ENCODE results near the gene CNIH2. TPM values are rescaled to one million over a fixed set of nuclear protein-coding genes. Genes with fewer than 3 reads are reported as not detected.

Gene CNIH2
- total and polyA plus RNA-seq, 2 of the 13 experiments (the other 11 are each of a cell fraction or from before 2014, with no cell fraction given) = 0.60 to 0.69 TPM

GRCh38 chr11:66259956-66260355 lies 18.0 kb upstream of the CNIH2 start:
- WGBS (ENCODE audit: low lambda C conversion rate) = 100% methylated on average over 3 of the region's 4 CpGs
- H3K79me2 ChIP-seq (ENCODE audit: insufficient read depth, low read length) = peaks cover 2% of the 10 kb centered on the region
- DNase-seq (ENCODE audit: low spot score) (no peak), ATAC-seq (no peak), FAIRE-seq (no peak)
- intact Hi-C loops (cut with micrococcal nuclease; ENCODE audit: unreplicated experiment) = no loop called here
- no TSS peak for BruUV-seq (replicated peaks)
- no peaks in the 10 kb centered on the region for H3K9me3 ChIP-seq (ENCODE audit: low read length)
- H3K27ac ChIP-seq (ENCODE audit: extremely low read length, insufficient read depth, low read length) = no peak overlapping the region
- TF ChIP-seq ZBTB7A (CRISPR knock-in tag; IDR thresholded peaks at IDR 0.05) (no peak), SIN3B (IDR thresholded peaks at IDR 0.05; ENCODE audit: low read length) (no peak)
- peaks cover 5 to 8% of the 10 kb centered on the region in 2 experiments; a peak in 3 of 5 replicates for H3K36me3 ChIP-seq (replicated peaks in 1 of 2; ENCODE audit: control insufficient read depth in 1 of 2, insufficient read depth in 2 of 2, low read length in 2 of 2)
- peaks cover 2% of the 10 kb centered on the region; the same call in 1 of the 2 replicates for H4K20me1 ChIP-seq (ENCODE audit: insufficient read depth, low read length)
- ChIA-PET CTCF (ENCODE audit: low intra/inter-chr PET ratio, low total read pairs) (no interaction called here), POLR2A (no interaction called here)
- no peak overlapping the region for H3K9ac ChIP-seq (ENCODE audit: insufficient read depth, low read depth, low read length)
- H2AFZ ChIP-seq (ENCODE audit: low read length) = no peak overlapping the region
- H3K27me3 ChIP-seq (ENCODE audit: control insufficient read depth in 1 of 2, insufficient read depth in 2 of 2, low read length in 2 of 2) = no peaks in the 10 kb centered on the region; a peak in 1 of 5 replicates
- no peak overlapping the region for H3K4me2 ChIP-seq (ENCODE audit: low read depth, low read length)
- peaks cover 18% of the 10 kb centered on the region for H3K4me1 ChIP-seq (ENCODE audit: insufficient read depth, low read length)
- in situ Hi-C loops (cut with HindIII; ENCODE audit: extremely low pct_ligation_motif_present, low pct_unique_long_range_greater_than_20kb) = no loop called here
- H3K4me3 ChIP-seq (replicated peaks in 1 of 3; ENCODE audit: insufficient read depth in 1 of 3, low read depth in 2 of 3, low read length in 3 of 3) = no peak overlapping the region

DNA sequence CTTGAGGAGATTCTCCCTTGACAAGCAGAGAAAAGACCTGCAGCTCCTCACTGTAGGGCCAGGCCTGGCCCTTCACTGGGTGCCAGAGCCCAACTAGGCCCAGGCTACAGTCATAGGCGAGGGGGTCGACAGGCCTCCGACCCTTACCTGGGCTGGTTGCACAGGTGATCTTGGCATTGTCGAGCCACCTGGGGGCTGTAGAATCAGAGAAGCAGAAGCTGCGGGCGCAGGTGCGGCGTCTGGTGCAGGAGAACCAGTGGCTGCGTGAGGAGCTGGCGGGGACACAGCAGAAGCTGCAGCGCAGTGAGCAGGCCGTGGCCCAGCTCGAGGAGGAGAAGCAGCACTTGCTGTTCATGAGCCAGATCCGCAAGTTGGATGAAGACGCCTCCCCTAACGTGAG lies 16.4 kb upstream of the CNIH2 start:
- Histone ChIP-seq H3K27ac (ENCODE audit: extremely low read length, insufficient read depth, low read length) (no peak overlapping the region), H3K4me1 (ENCODE audit: insufficient read depth, low read length) (peaks cover 15% of the 10 kb centered on the region), H3K79me2 (ENCODE audit: insufficient read depth, low read length) (peaks cover 2% of the 10 kb centered on the region), H2AFZ (ENCODE audit: low read length) (no peak overlapping the region), H3K9ac (ENCODE audit: insufficient read depth, low read depth, low read length) (no peak overlapping the region), H4K20me1 (ENCODE audit: insufficient read depth, low read length) (peaks cover 2% of the 10 kb centered on the region; the same call in 1 of the 2 replicates), H3K27me3 (ENCODE audit: control insufficient read depth in 1 of 2, insufficient read depth in 2 of 2, low read length in 2 of 2) (no peaks in the 10 kb centered on the region; a peak in 1 of 5 replicates), H3K4me2 (ENCODE audit: low read depth, low read length) (no peak overlapping the region), H3K9me3 (ENCODE audit: low read length) (no peaks in the 10 kb centered on the region), H3K36me3 (replicated peaks in 1 of 2; ENCODE audit: control insufficient read depth in 1 of 2, insufficient read depth in 2 of 2, low read length in 2 of 2) (peaks cover 5 to 8% of the 10 kb centered on the region in 2 experiments; a peak in 3 of 5 replicates), H3K4me3 (replicated peaks in 1 of 3; ENCODE audit: insufficient read depth in 1 of 3, low read depth in 2 of 3, low read length in 3 of 3) (no peak overlapping the region)
- in situ Hi-C loops (cut with HindIII; ENCODE audit: extremely low pct_ligation_motif_present, low pct_unique_long_range_greater_than_20kb) (no loop called here), intact Hi-C loops (cut with micrococcal nuclease; ENCODE audit: unreplicated experiment) (no loop called here)
- FAIRE-seq = no peak
- no peak for ATAC-seq
- no peak for DNase-seq (ENCODE audit: low spot score)
- 94% methylated on average over 13 of the region's 16 CpGs for WGBS (ENCODE audit: low lambda C conversion rate)
- CTCF ChIA-PET (ENCODE audit: low intra/inter-chr PET ratio, low total read pairs) = no interaction called here
- POLR2A ChIA-PET = no interaction called here
- BruUV-seq (replicated peaks) = no TSS peak
- TF ChIP-seq MED8 (CRISPR knock-in tag; IDR thresholded peaks at IDR 0.05; ENCODE audit: insufficient replicate concordance) (no peak), ZNF660 (CRISPR knock-in tag; IDR thresholded peaks at IDR 0.05; ENCODE audit: borderline replicate concordance, low read depth) (no peak), SP2 (CRISPR knock-in tag; IDR thresholded peaks at IDR 0.05) (no peak), FOXP1 (IDR thresholded peaks at IDR 0.05) (no peak), FOXP1 (CRISPR knock-in tag; IDR thresholded peaks at IDR 0.05) (no peak), ZNF274 (CRISPR knock-in tag; IDR thresholded peaks at IDR 0.05) (no peak), CBFB (CRISPR knock-in tag; IDR thresholded peaks at IDR 0.05) (no peak), TBL1XR1 (IDR thresholded peaks at IDR 0.05; ENCODE audit: borderline replicate concordance, low read length, partially characterized antibody) (no peak), TCF7 (IDR thresholded peaks at IDR 0.05; ENCODE audit: low read depth) (no peak), ZNF136 (CRISPR knock-in tag; IDR thresholded peaks at IDR 0.05; ENCODE audit: low read depth) (no peak), ZBTB8A (CRISPR knock-in tag; IDR thresholded peaks at IDR 0.05; ENCODE audit: borderline replicate concordance, low read depth) (no peak), MXI1 (IDR thresholded peaks at IDR 0.05; ENCODE audit: borderline replicate concordance, low read depth, low read length) (no peak), CBX2 (IDR thresholded peaks at IDR 0.05; ENCODE audit: low read depth, low read length) (no peak), CBX2 (CRISPR knock-in tag; IDR thresholded peaks at IDR 0.05; ENCODE audit: low read depth) (no peak), RARG (CRISPR knock-in tag; IDR thresholded peaks at IDR 0.05; ENCODE audit: low read depth) (no peak)
- TF ChIP-seq, protein P1, sequence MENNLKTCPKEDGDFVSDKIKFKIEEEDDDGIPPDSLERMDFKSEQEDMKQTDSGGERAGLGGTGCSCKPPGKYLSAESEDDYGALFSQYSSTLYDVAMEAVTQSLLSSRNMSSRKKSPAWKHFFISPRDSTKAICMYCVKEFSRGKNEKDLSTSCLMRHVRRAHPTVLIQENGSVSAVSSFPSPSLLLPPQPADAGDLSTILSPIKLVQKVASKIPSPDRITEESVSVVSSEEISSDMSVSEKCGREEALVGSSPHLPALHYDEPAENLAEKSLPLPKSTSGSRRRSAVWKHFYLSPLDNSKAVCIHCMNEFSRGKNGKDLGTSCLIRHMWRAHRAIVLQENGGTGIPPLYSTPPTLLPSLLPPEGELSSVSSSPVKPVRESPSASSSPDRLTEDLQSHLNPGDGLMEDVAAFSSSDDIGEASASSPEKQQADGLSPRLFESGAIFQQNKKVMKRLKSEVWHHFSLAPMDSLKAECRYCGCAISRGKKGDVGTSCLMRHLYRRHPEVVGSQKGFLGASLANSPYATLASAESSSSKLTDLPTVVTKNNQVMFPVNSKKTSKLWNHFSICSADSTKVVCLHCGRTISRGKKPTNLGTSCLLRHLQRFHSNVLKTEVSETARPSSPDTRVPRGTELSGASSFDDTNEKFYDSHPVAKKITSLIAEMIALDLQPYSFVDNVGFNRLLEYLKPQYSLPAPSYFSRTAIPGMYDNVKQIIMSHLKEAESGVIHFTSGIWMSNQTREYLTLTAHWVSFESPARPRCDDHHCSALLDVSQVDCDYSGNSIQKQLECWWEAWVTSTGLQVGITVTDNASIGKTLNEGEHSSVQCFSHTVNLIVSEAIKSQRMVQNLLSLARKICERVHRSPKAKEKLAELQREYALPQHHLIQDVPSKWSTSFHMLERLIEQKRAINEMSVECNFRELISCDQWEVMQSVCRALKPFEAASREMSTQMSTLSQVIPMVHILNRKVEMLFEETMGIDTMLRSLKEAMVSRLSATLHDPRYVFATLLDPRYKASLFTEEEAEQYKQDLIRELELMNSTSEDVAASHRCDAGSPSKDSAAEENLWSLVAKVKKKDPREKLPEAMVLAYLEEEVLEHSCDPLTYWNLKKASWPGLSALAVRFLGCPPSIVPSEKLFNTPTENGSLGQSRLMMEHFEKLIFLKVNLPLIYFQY (CRISPR knock-in tag; IDR thresholded peaks at IDR 0.05; ENCODE audit: borderline replicate concordance) = no peak

Data from HepG2 (cell line).